HEK293 (cell line): ENCODE results near the gene DNAH1.

Experiments
- KLF1 ChIP-seq: fragments of 450-650 bp; formaldehyde crosslinking; IDR thresholded peaks from 2 replicates; pipeline ENCODE4 v1.5.1; 2016; ENCODE audit warnings: missing biosample characterization, missing genetic modification characterization
- REPIN1 ChIP-seq: fragments of 450-650 bp; formaldehyde crosslinking; IDR thresholded peaks from 2 replicates; pipeline ENCODE4 v1.5.1; 2017; ENCODE audit warnings: missing biosample characterization, missing genetic modification characterization, low read depth
- SETDB1 ChIP-seq: IDR thresholded peaks from one replicate; pipeline ENCODE4 v1.6.1; 2017; ENCODE audit warnings: mild to moderate bottlenecking, low read length, moderate library complexity, mixed read lengths; ENCODE audit not compliant: insufficient read length
- ZNF10 ChIP-seq: fragments of 450-650 bp; formaldehyde crosslinking; IDR thresholded peaks from 2 replicates; pipeline ENCODE4 v1.5.1; 2017; ENCODE audit warnings: missing biosample characterization, missing genetic modification characterization
- ZNF155 ChIP-seq: fragments of 450-650 bp; formaldehyde crosslinking; IDR thresholded peaks from 2 replicates; pipeline ENCODE4 v1.5.1; 2016; ENCODE audit warnings: missing biosample characterization, missing genetic modification characterization
- ZNF529 ChIP-seq: fragments of 450-650 bp; formaldehyde crosslinking; IDR thresholded peaks from 2 replicates; pipeline ENCODE4 v1.5.1; 2017; ENCODE audit warnings: missing genetic modification characterization, missing biosample characterization; ENCODE audit not compliant: insufficient replicate concordance
- ZNF558 ChIP-seq: fragments of 450-650 bp; formaldehyde crosslinking; IDR thresholded peaks from 2 replicates; pipeline ENCODE4 v1.5.1; 2016; ENCODE audit warnings: missing biosample characterization, missing genetic modification characterization
- ZNF596 ChIP-seq: fragments of 450-650 bp; IDR thresholded peaks from 2 replicates; pipeline ENCODE4 v1.5.0; 2018; ENCODE audit warnings: missing biosample characterization, mild to moderate bottlenecking, missing genetic modification characterization, moderate library complexity
- ZSCAN16 ChIP-seq: fragments of 450-650 bp; formaldehyde crosslinking; IDR thresholded peaks from 2 replicates; pipeline ENCODE4 v1.5.1; 2016; ENCODE audit warnings: missing biosample characterization, missing genetic modification characterization
- TF ChIP-seq, protein P1 (sequence below): fragments of 450-650 bp; formaldehyde crosslinking; IDR thresholded peaks from 2 replicates; pipeline ENCODE4 v1.5.1; 2016; ENCODE audit warnings: missing biosample characterization, missing genetic modification characterization
- TF ChIP-seq, protein P2 (sequence below): fragments of 450-650 bp; formaldehyde crosslinking; IDR thresholded peaks from 2 replicates; pipeline ENCODE4 v1.5.1; 2016; ENCODE audit warnings: missing biosample characterization, missing genetic modification characterization

DNA sequence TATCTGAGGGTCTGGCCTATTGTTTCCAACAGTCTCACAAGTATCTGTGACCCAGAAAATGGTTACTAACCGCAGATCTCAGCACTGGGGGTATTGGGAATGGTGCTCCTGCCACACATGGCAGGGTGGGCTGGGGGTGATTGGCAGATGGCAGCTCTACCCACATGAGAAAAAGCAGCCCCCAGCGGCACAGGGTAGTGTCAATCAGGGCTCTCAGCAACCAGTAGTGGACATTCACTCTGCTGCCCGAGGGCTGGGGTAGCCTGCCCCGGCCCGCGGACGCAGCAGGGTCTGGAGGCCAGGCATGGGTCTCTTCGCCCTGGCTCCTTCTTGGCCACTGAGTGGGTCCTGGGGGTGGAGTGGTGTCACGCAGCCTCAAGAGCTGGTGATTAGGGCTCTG lies 8.6 kb downstream of the DNAH1 start:
- TF ChIP-seq, protein P1, sequence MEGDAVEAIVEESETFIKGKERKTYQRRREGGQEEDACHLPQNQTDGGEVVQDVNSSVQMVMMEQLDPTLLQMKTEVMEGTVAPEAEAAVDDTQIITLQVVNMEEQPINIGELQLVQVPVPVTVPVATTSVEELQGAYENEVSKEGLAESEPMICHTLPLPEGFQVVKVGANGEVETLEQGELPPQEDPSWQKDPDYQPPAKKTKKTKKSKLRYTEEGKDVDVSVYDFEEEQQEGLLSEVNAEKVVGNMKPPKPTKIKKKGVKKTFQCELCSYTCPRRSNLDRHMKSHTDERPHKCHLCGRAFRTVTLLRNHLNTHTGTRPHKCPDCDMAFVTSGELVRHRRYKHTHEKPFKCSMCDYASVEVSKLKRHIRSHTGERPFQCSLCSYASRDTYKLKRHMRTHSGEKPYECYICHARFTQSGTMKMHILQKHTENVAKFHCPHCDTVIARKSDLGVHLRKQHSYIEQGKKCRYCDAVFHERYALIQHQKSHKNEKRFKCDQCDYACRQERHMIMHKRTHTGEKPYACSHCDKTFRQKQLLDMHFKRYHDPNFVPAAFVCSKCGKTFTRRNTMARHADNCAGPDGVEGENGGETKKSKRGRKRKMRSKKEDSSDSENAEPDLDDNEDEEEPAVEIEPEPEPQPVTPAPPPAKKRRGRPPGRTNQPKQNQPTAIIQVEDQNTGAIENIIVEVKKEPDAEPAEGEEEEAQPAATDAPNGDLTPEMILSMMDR (tag by site-specific recombination) = no peak
- no peak for TF ChIP-seq ZNF155 (tag by site-specific recombination)
- TF ChIP-seq REPIN1 (tag by site-specific recombination) = no peak
- no peak for TF ChIP-seq ZNF529
- TF ChIP-seq SETDB1 = no peak
- TF ChIP-seq KLF1 (tag by site-specific recombination) = no peak
- no peak for TF ChIP-seq ZNF596 (tag by site-specific recombination)
- TF ChIP-seq ZSCAN16 (tag by site-specific recombination) = no peak
- TF ChIP-seq ZNF10 (tag by site-specific recombination) = no peak
- TF ChIP-seq, protein P2, sequence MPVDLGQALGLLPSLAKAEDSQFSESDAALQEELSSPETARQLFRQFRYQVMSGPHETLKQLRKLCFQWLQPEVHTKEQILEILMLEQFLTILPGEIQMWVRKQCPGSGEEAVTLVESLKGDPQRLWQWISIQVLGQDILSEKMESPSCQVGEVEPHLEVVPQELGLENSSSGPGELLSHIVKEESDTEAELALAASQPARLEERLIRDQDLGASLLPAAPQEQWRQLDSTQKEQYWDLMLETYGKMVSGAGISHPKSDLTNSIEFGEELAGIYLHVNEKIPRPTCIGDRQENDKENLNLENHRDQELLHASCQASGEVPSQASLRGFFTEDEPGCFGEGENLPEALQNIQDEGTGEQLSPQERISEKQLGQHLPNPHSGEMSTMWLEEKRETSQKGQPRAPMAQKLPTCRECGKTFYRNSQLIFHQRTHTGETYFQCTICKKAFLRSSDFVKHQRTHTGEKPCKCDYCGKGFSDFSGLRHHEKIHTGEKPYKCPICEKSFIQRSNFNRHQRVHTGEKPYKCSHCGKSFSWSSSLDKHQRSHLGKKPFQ = no peak
- TF ChIP-seq ZNF558 = no peak
